Measurements from ENCODE around the gene GMCL1.

The GMCL1 gene

GRCh38 chr2:69848186-69848790 lies 18.8 kb downstream of the GMCL1 start:
- TF ChIP-seq TAF1 (IDR thresholded peaks at IDR 0.05; ENCODE audit: low read depth) = no peak
- no peak for TF ChIP-seq USF1 (IDR thresholded peaks at IDR 0.05)
- no peak for TF ChIP-seq NFIC (IDR thresholded peaks at IDR 0.05)
- TF ChIP-seq EP300 (IDR thresholded peaks at IDR 0.05; ENCODE audit: borderline replicate concordance) = no peak
- TF ChIP-seq EGR1 (IDR thresholded peaks at IDR 0.05) = no peak
- no peak for TF ChIP-seq FOXM1 (IDR thresholded peaks at IDR 0.05; ENCODE audit: borderline replicate concordance, low read depth)
- no peak for TF ChIP-seq YY1 (IDR thresholded peaks at IDR 0.05; ENCODE audit: low read depth)

GRCh38 chr2:69858261-69858660 lies 28.8 kb downstream of the GMCL1 start:
- TF ChIP-seq RAD21 (IDR thresholded peaks at IDR 0.05; ENCODE audit: low read depth) = no peak
- no peak for TF ChIP-seq TEAD4 (IDR thresholded peaks at IDR 0.05)
- TF ChIP-seq TAF1 (IDR thresholded peaks at IDR 0.05; ENCODE audit: low read depth) = no peak
- TF ChIP-seq NFIC (IDR thresholded peaks at IDR 0.05) = no peak
- TF ChIP-seq EP300 (IDR thresholded peaks at IDR 0.05; ENCODE audit: borderline replicate concordance) = no peak
- no peak for TF ChIP-seq CEBPB (IDR thresholded peaks at IDR 0.05)
- TF ChIP-seq REST (IDR thresholded peaks at IDR 0.05; ENCODE audit: low read depth) = no peak
- no peak for TF ChIP-seq FOXM1 (IDR thresholded peaks at IDR 0.05; ENCODE audit: borderline replicate concordance, low read depth)
- no peak for TF ChIP-seq CREB1 (IDR thresholded peaks at IDR 0.05; ENCODE audit: low read depth)
- no peak for TF ChIP-seq YY1 (IDR thresholded peaks at IDR 0.05; ENCODE audit: low read depth)
- TF ChIP-seq ZBTB7A (IDR thresholded peaks at IDR 0.05; ENCODE audit: low read depth) = no peak
- TF ChIP-seq TCF12 (IDR thresholded peaks at IDR 0.05; ENCODE audit: low read depth) = no peak
- no peak for TF ChIP-seq EGR1 (IDR thresholded peaks at IDR 0.05)
- no peak for TF ChIP-seq USF1 (IDR thresholded peaks at IDR 0.05)
- TF ChIP-seq MAX (IDR thresholded peaks at IDR 0.05) = no peak

- TF ChIP-seq USF1 (IDR thresholded peaks at IDR 0.05) = no peak
- TF ChIP-seq MAX (IDR thresholded peaks at IDR 0.05) = no peak
- no peak for TF ChIP-seq REST (IDR thresholded peaks at IDR 0.05; ENCODE audit: low read depth)
- no peak for TF ChIP-seq TAF1 (IDR thresholded peaks at IDR 0.05; ENCODE audit: low read depth)
- TF ChIP-seq RAD21 (IDR thresholded peaks at IDR 0.05; ENCODE audit: low read depth) = no peak
- no peak for TF ChIP-seq TEAD4 (IDR thresholded peaks at IDR 0.05)
- TF ChIP-seq EGR1 (IDR thresholded peaks at IDR 0.05) = no peak
- no peak for TF ChIP-seq FOXM1 (IDR thresholded peaks at IDR 0.05; ENCODE audit: borderline replicate concordance, low read depth)
- no peak for TF ChIP-seq CEBPB (IDR thresholded peaks at IDR 0.05)
- TF ChIP-seq EP300 (IDR thresholded peaks at IDR 0.05; ENCODE audit: borderline replicate concordance) = no peak
- no peak for TF ChIP-seq NFIC (IDR thresholded peaks at IDR 0.05)
- TF ChIP-seq ZBTB7A (IDR thresholded peaks at IDR 0.05; ENCODE audit: low read depth) = no peak
- no peak for TF ChIP-seq YY1 (IDR thresholded peaks at IDR 0.05; ENCODE audit: low read depth)
- TF ChIP-seq CREB1 (IDR thresholded peaks at IDR 0.05; ENCODE audit: low read depth) = no peak
- TF ChIP-seq TCF12 (IDR thresholded peaks at IDR 0.05; ENCODE audit: low read depth) = no peak
These were observed 33.8 kb downstream of the GMCL1 start for GRCh38 chr2:69863298-69863697.

- TF ChIP-seq TCF12 (IDR thresholded peaks at IDR 0.05; ENCODE audit: low read depth) = no peak
- no peak for TF ChIP-seq EP300 (IDR thresholded peaks at IDR 0.05; ENCODE audit: borderline replicate concordance)
- no peak for TF ChIP-seq NFIC (IDR thresholded peaks at IDR 0.05)
- TF ChIP-seq YY1 (IDR thresholded peaks at IDR 0.05; ENCODE audit: low read depth) = no peak
- no peak for TF ChIP-seq REST (IDR thresholded peaks at IDR 0.05; ENCODE audit: low read depth)
- TF ChIP-seq MAX (IDR thresholded peaks at IDR 0.05) = no peak
- no peak for TF ChIP-seq TEAD4 (IDR thresholded peaks at IDR 0.05)
These were observed 59.0 kb downstream of the GMCL1 start for GRCh38 chr2:69888451-69888850.
